SU-DHL-6 (cell line): ENCODE data around the gene GREM1.

Experiments
- H2AFZ ChIP-seq: fragments of 200-600 bp; sonication (generic); 2 replicates; pipeline ENCODE4 v1.6.1; 2014; ENCODE audit warnings: low read depth, mild to moderate bottlenecking, moderate library complexity, mixed read lengths, antibody characterized with exemption, low read length; ENCODE audit not compliant: severe bottlenecking
- H3F3A ChIP-seq: fragments of 200-600 bp; shearing (Covaris generic); 2 replicates; pipeline ENCODE4 v1.6.0; 2016; ENCODE audit warnings: antibody characterized with exemption, mild to moderate bottlenecking; ENCODE audit not compliant: insufficient read depth
- H3K27ac ChIP-seq: fragments of 200-600 bp; sonication (generic); 2 replicates; pipeline ENCODE4 v1.5.1; 2016; ENCODE audit warnings: low read depth, mild to moderate bottlenecking, low read length, moderate library complexity, mixed read lengths
- H3K27me3 ChIP-seq: fragments of 200-600 bp; sonication (generic), shearing (Covaris generic); 2 replicates; pipeline ENCODE4 v1.6.0; 2014; ENCODE audit warnings: mild to moderate bottlenecking, low read length
- H3K36me3 ChIP-seq: fragments of 200-600 bp; sonication (generic); 2 replicates; pipeline ENCODE4 v1.6.1; 2014; ENCODE audit warnings: mild to moderate bottlenecking, low read length, mixed read lengths
- H3K4me2 ChIP-seq: fragments of 300-600, 200-600 bp; shearing (Covaris generic), sonication (generic); 2 replicates; pipeline ENCODE4 v1.6.0; 2014; ENCODE audit warnings: low read length, low read depth, mild to moderate bottlenecking; ENCODE audit not compliant: poor library complexity, severe bottlenecking
- H3K4me3 ChIP-seq: fragments of 200-600 bp; sonication (generic); 2 replicates; pipeline ENCODE4 v1.5.1; 2014; ENCODE audit warnings: antibody characterized with exemption, low read length, mild to moderate bottlenecking, mixed read lengths; ENCODE audit not compliant: insufficient read depth, poor library complexity, severe bottlenecking
- H3K79me2 ChIP-seq: fragments of 200-600 bp; sonication (generic); 2 replicates; pipeline ENCODE4 v1.6.1; 2014; ENCODE audit warnings: mild to moderate bottlenecking, low read length, moderate library complexity; ENCODE audit not compliant: insufficient read depth
- H3K9ac ChIP-seq: fragments of 200-600 bp; sonication (generic); 2 replicates; pipeline ENCODE4 v1.7.0; 2014; ENCODE audit warnings: mild to moderate bottlenecking, low read length
- H3K9me2 ChIP-seq: fragments of 200-600 bp; sonication (generic); replicated peaks from 2 replicates; pipeline ENCODE4 v1.6.1; 2014; ENCODE audit warnings: low read length; ENCODE audit not compliant: insufficient read depth
- H3K9me3 ChIP-seq: fragments of 200-600 bp; sonication (generic); 2 replicates; pipeline ENCODE4 v1.6.1; 2014; ENCODE audit warnings: low read length, mixed read lengths; ENCODE audit not compliant: insufficient read depth
- H4K20me1 ChIP-seq: fragments of 200-600 bp; sonication (generic); 2 replicates; pipeline ENCODE4 v1.6.1; 2014; ENCODE audit warnings: low read depth, mild to moderate bottlenecking, antibody characterized with exemption, low read length, moderate library complexity, mixed read lengths
- CTCF ChIP-seq: fragments of 200-600 bp; sonication (generic); IDR thresholded peaks from one replicate; pipeline ENCODE4 v1.5.1; 2017; ENCODE audit warnings: antibody characterized with exemption, mild to moderate bottlenecking, low read length, moderate library complexity; ENCODE audit not compliant: insufficient read depth, poor library complexity, severe bottlenecking
- EZH2phosphoT487 ChIP-seq: fragments of 200-600 bp; sonication (generic), shearing (Covaris generic); conservative IDR thresholded peaks from 2 replicates; pipeline ENCODE4 v1.6.1; 2018; ENCODE audit warnings: mild to moderate bottlenecking, antibody characterized with exemption, low read length, moderate library complexity, mixed read lengths

The GREM1 gene

GRCh38 chr15:32690941-32691688, 26.7 kb upstream of the GREM1 start:
- Histone ChIP-seq H3K27ac (no peak overlapping the region), H3K4me3 (no peak overlapping the region), H2AFZ (no peak overlapping the region), H3K9me3 (no peaks in the 10 kb centered on the region), H3K9ac (no peak overlapping the region), H3F3A (no peaks in the 10 kb centered on the region), H4K20me1 (no peaks in the 10 kb centered on the region), H3K79me2 (no peaks in the 10 kb centered on the region), H3K4me2 (no peak overlapping the region), H3K27me3 (no peaks in the 10 kb centered on the region), H3K9me2 (no peaks in the 10 kb centered on the region), H3K36me3 (no peaks in the 10 kb centered on the region)
- TF ChIP-seq EZH2phosphoT487 (no peak), CTCF (no peak)

GRCh38 chr15:32691689-32692038, 26.1 kb upstream of the GREM1 start:
- Histone ChIP-seq H3K9me2 (no peaks in the 10 kb centered on the region), H3K9ac (no peak overlapping the region), H3K27me3 (no peaks in the 10 kb centered on the region), H3K4me3 (no peak overlapping the region), H4K20me1 (no peaks in the 10 kb centered on the region), H3K9me3 (no peaks in the 10 kb centered on the region), H3K4me2 (no peak overlapping the region), H3K36me3 (no peaks in the 10 kb centered on the region), H3K27ac (no peak overlapping the region), H3K79me2 (no peaks in the 10 kb centered on the region), H3F3A (no peaks in the 10 kb centered on the region), H2AFZ (no peak overlapping the region)
- TF ChIP-seq CTCF (no peak), EZH2phosphoT487 (no peak)

- H3K79me2 ChIP-seq: no peaks in the 10 kb centered on the region
- H3K27ac ChIP-seq: no peak overlapping the region
- H3F3A ChIP-seq: no peaks in the 10 kb centered on the region
- no peaks in the 10 kb centered on the region for H3K27me3 ChIP-seq
- no peaks in the 10 kb centered on the region for H3K9me2 ChIP-seq
- no peak overlapping the region for H3K4me2 ChIP-seq
- H4K20me1 ChIP-seq: no peaks in the 10 kb centered on the region
- no peaks in the 10 kb centered on the region for H3K9me3 ChIP-seq
- no peak overlapping the region for H3K4me3 ChIP-seq
- H3K9ac ChIP-seq: no peak overlapping the region
- no peaks in the 10 kb centered on the region for H3K36me3 ChIP-seq
- H2AFZ ChIP-seq: no peak overlapping the region
- TF ChIP-seq EZH2phosphoT487: no peak
Observed at GRCh38 chr15:32692286-32692685, 25.5 kb upstream of the GREM1 start.

GRCh38 chr15:32694222-32694983, 23.4 kb upstream of the GREM1 start:
- TF ChIP-seq CTCF (no peak), EZH2phosphoT487 (no peak)
- no peak overlapping the region for H3K9ac ChIP-seq

More at GRCh38 chr15:32694222-32694983, 23.4 kb upstream of the GREM1 start:
- no peak overlapping the region for H3K4me2 ChIP-seq
- H3K4me3 ChIP-seq: no peak overlapping the region
- H3K36me3 ChIP-seq: no peaks in the 10 kb centered on the region
- no peaks in the 10 kb centered on the region for H4K20me1 ChIP-seq
- H2AFZ ChIP-seq: no peak overlapping the region
- H3K9me2 ChIP-seq: no peaks in the 10 kb centered on the region
- no peaks in the 10 kb centered on the region for H3F3A ChIP-seq
- H3K9me3 ChIP-seq: no peaks in the 10 kb centered on the region
- no peak overlapping the region for H3K27ac ChIP-seq
- H3K79me2 ChIP-seq: no peaks in the 10 kb centered on the region
- no peaks in the 10 kb centered on the region for H3K27me3 ChIP-seq
